IPS-NIHi7 (cell line): ENCODE measurements around the gene NDST3.

Experiments used
- DNase-seq: peaks from one replicate; pipeline ENCODE4 v3.0.0; 2012; ENCODE audit warnings: mixed read lengths; ENCODE audit errors: extremely low spot score

NDST3 gene

GRCh38 chr4:118034053-118034785, at the start of gene NDST3:
NDST3 (plus strand) TSS chr4:118034486; CDS start chr4:118053911, 19,425 bp downstream.
- peak; percentile 73 for DNase-seq

DNA sequence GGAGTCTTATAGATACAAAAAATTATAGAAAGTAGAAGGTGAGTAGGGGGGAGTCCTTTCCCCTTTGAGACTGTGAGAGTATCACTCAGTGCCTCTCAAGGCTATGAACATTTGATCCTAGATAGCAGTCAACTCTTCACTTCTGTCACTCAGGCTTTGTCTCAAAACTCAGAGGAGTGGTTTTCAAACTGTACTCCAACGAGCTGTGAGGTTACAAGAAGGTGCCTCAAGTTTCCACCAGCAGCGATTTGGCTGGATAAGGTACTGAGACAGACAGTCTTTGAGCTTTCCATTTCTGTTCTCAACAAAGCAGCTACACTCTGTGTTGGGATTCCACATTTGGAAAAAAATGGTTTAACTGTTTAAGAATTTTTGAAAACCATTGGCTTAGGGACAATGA, 48.0 kb upstream of the NDST3 start:
- DNase-seq: no peak

DNA sequence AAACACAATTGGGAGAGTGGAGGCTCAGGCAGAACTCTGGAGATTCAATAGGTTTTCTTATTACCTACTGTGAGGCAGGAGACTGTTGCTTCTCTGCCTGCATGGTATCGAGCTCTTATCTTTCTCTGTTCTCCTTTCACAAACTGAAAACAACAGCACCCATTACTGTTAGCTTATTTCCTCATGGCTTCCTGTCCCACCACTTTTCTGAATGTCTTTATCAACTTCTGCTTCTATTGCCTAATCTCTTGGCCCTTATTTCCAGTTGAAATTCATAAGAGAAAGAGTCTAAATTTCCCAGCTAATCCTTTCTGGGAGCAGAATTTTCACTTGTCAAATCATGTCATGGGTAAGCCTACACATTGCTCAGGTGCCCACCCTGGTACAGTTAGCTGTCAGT, 46.8 kb upstream of the NDST3 start:
- no peak for DNase-seq

GRCh38 chr4:117996891-117997290, 37.4 kb upstream of the NDST3 start:
- DNase-seq: no peak

DNA sequence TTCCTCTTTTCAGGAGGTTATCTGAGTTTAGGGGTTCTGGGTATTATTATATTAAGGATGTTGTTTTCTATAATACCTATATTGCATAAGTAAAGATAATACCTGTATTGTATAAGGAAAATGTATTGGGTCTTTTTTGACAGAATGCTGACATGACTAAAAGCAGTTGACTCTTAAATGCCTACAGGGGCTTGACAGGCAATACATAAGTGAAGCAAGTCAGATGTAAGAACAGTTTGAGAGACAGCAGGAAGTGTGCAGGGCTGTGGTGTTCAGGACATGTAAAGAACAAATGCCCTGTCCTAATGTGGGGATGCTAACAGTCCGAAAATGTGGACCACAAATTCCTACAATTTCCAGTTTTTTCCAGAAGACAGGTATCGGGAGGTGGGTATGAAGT, 30.2 kb upstream of the NDST3 start:
- no peak for DNase-seq

GRCh38 chr4:118005883-118006282, 28.4 kb upstream of the NDST3 start:
- peak; percentile 19 for DNase-seq

DNA sequence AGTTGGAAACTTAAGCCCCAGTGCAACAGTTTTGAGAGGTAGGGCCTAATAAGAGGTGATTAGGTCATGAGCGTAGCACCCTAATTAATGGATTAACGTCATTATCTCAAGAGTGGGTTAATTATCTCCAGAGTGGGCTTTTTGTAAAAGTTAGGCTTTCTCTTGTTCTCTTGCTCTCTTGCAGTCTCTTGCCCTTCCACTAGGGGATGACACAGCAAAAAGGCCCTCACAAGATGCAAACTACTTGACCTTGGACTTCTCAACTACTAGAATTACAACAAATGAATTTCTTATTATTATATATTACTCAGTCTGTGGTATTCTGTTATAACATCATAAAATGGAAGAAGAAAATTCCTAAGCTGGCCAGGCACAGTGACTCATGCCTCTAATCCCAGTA, 22.1 kb upstream of the NDST3 start:
- DNase-seq: no peak

- DNase-seq: no peak
These were observed 19.5 kb upstream of the NDST3 start for GRCh38 chr4:118014831-118015230.

GRCh38 chr4:118018381-118019145, 15.7 kb upstream of the NDST3 start:
- no peak for DNase-seq

GRCh38 chr4:118026806-118027205, 7.5 kb upstream of the NDST3 start:
- DNase-seq: no peak

DNA sequence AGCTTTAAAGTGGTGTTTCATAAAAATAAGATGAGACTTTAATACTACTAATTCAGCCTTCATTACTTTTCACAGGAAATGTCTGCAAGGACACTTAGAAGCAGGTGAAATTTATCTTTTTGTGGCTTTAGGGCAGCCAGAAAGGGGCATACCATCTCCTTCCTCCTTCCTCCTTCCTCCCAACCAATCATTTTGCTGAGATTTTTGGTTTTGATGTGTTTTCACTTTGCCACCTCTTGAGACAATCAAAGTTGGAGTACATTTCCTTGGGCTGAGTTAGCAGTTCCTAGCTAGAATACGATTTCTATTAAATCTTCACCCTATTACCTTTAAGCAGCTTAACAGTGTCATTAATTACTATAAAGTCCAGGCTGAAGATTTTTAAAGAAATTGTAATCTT, 5.1 kb upstream of the NDST3 start:
- DNase-seq: no peak

GRCh38 chr4:118032691-118033090, 1.6 kb upstream of the NDST3 start:
- DNase-seq: peak; percentile 52

GRCh38 chr4:118033148-118034052, 886 bp upstream of the NDST3 start:
- DNase-seq: peak; percentile 69

DNA sequence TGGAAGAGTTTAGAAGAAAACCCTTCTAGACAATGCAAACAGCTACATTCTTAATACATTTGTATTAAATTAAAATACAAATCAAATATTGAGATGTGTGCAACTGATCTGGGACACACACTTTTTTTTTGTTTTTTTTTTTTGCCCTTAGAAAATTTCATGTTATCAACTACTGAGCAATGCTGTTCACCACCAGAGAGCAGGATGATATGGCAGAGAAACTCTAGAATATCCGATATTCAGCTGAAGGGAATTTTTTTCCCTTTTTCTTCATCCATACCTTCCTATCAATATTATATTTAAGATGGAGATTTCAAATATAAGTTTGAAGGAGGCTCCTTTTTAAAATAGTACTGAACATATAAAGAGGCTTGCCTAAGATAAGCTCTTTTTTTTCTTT, 1.0 kb downstream of the NDST3 start:
- DNase-seq: no peak

- no peak for DNase-seq
These were observed 2.0 kb downstream of the NDST3 start for GRCh38 chr4:118036336-118036735.

GRCh38 chr4:118037955-118038354, 3.7 kb downstream of the NDST3 start:
- no peak for DNase-seq

- no peak for DNase-seq
These were observed 12.0 kb downstream of the NDST3 start for GRCh38 chr4:118046323-118046722.

- no peak for DNase-seq
These were observed 12.8 kb downstream of the NDST3 start for GRCh38 chr4:118047043-118047442.

- DNase-seq: no peak
These were observed 24.7 kb downstream of the NDST3 start for GRCh38 chr4:118058955-118059354.

DNA sequence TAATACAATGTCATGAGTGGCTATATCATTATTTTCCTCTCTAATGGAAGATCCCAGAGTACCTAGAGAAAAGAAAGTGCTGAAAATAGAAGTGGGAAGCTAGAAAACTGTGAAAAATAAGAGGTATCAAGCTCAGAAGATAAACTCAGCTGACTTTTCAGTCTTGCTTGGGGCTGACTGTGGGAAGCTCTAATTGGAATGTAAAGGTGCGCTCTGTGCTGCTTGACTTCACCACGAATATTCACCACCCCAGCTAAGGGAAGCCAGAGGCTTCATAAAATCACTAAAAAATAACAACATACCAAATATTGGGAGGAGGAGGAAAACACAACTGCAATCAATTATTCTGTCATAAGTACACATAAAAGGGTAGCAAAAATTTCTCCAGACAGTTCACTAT, 25.1 kb downstream of the NDST3 start:
- no peak for DNase-seq

DNA sequence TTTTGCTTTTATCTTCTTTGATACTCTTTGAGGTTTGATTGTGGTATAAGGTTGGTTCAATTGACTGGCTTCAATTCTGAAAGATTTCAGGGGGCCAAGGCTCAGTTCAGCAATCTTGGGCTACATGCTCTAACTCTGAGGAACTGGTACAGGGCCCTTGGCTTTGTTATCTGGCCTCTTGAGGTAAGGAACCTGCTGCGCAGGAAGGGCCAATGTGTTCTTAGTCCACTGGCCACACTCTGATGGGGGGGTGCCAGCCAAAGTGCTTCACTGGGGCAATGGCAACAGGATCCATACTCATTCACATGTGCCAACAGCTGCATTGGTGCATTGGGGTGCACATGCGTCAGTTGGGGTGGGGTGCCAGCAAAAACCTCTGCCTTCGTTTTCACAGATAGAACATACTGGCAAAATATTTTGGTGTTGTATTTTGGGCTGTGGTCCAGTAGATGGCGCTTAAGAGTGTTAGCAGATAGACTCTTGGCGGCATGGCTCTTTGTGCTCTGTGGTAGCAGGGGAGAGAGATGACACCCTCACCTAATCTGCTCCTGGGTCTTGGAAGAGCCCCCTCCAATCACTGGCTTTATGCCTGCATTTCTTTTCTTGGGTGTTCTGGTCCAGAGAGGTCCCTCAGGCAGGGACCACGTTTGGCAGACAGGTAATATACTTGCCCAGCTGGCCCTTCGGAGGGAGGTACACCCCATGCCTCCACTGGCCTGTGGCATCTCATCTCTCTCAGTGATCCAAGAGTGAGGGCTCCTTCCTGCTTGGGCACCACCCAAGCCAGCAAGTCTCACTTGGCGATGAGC, 42.9 kb downstream of the NDST3 start:
- DNase-seq: peak; percentile 68

DNA sequence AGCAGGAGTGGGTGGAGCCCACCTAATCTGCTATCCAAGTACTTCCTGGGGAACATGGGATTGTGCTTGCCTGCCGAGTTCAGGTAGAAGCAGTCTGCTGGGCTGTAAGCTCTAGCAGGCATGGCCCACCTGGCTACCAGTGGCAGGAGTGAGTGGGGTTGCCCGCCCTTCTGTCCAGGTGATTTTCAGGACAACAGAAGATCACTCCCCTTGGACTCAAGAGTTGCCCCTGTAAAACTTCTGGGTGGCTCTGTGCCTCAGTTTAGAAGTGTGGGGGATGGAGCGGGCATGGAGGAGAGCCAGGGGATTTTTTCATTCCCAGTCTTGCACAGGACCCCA, 43.5 kb downstream of the NDST3 start:
- no peak for DNase-seq
